Measurements from ENCODE around the gene TRHDE. TPM values are rescaled to one million over a fixed set of nuclear protein-coding genes. Genes with fewer than 3 reads are reported as not detected.

Gene TRHDE
- total RNA-seq, 1 experiment from 2014 or later: not detected

DNA sequence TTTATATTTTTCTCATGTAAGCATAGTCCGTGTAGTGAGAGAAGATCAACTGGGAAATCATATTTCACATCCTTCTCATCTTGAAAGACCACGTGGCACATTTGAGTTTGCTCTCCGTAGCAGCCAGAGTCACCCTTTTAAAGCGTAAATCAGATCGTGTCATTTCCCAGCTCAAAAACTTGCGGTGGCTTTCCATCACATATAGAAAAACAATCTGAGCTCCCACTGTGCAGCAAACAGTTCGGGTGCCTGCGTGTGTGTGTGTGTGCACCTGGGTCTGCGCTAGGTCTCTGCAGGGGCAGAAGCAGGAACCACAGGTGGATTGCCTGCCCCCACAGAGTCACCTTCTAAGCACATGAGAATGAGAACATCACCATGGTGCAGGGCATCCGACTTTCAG lies 338.2 kb downstream of the TRHDE start:
- H3K36me3 Mint-ChIP-seq (ENCODE audit: insufficient read depth, unreplicated experiment): no peaks in the 10 kb centered on the region
- CTCF ChIA-PET: no interaction called here
- H3K4me1 Mint-ChIP-seq (ENCODE audit: insufficient read depth, unreplicated experiment): no peaks in the 10 kb centered on the region
- TF ChIP-seq, protein P1, sequence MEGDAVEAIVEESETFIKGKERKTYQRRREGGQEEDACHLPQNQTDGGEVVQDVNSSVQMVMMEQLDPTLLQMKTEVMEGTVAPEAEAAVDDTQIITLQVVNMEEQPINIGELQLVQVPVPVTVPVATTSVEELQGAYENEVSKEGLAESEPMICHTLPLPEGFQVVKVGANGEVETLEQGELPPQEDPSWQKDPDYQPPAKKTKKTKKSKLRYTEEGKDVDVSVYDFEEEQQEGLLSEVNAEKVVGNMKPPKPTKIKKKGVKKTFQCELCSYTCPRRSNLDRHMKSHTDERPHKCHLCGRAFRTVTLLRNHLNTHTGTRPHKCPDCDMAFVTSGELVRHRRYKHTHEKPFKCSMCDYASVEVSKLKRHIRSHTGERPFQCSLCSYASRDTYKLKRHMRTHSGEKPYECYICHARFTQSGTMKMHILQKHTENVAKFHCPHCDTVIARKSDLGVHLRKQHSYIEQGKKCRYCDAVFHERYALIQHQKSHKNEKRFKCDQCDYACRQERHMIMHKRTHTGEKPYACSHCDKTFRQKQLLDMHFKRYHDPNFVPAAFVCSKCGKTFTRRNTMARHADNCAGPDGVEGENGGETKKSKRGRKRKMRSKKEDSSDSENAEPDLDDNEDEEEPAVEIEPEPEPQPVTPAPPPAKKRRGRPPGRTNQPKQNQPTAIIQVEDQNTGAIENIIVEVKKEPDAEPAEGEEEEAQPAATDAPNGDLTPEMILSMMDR (IDR thresholded peaks at IDR 0.05; ENCODE audit: unreplicated experiment): no peak
- no peak for DNase-seq (ENCODE audit: unreplicated experiment)
- intact Hi-C loops (cut with micrococcal nuclease): no loop called here
- H3K27ac Mint-ChIP-seq (ENCODE audit: low read depth, unreplicated experiment): no peak overlapping the region
- no peaks in the 10 kb centered on the region for H3K9me3 Mint-ChIP-seq (ENCODE audit: unreplicated experiment)
- H3K27me3 Mint-ChIP-seq (ENCODE audit: insufficient read depth, unreplicated experiment): no peaks in the 10 kb centered on the region
- POLR2A ChIA-PET: no interaction called here
- no TSS peak for BruUV-seq (replicated peaks)
- H3K4me3 Mint-ChIP-seq (ENCODE audit: unreplicated experiment): no peak overlapping the region

DNA sequence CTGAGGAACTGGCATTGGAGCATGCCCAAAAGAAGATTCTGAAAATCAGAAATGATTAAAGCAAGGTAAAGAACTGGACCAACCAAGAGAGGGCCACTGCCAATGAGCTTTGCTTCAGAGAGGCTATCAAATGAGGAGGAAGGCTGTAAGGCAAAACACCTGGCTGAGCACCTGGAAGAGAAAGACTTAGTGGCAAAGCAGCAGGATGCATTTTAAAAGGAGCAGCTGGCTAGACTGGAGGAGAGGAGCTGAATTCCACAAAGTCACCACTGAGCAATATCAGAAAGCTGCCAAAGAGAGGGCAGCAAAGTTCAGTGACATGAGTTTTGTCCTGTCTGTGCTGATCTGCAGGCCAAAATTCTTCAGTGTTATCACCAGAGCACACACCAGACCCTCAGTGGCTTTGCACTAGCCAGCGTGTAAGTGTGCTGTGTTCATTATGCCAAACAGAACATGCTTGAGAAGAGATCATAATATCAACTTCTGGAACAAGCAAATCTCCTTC lies 338.7 kb downstream of the TRHDE start:
- CTCF ChIA-PET: no interaction called here
- no peak for DNase-seq (ENCODE audit: unreplicated experiment)
- intact Hi-C loops (cut with micrococcal nuclease): no loop called here
- no peaks in the 10 kb centered on the region for H3K9me3 Mint-ChIP-seq (ENCODE audit: unreplicated experiment)
- no peaks in the 10 kb centered on the region for H3K4me1 Mint-ChIP-seq (ENCODE audit: insufficient read depth, unreplicated experiment)
- TF ChIP-seq, protein P1 (IDR thresholded peaks at IDR 0.05; ENCODE audit: unreplicated experiment): no peak
- POLR2A ChIA-PET: no interaction called here
- no peak overlapping the region for H3K4me3 Mint-ChIP-seq (ENCODE audit: unreplicated experiment)
- H3K27me3 Mint-ChIP-seq (ENCODE audit: insufficient read depth, unreplicated experiment): no peaks in the 10 kb centered on the region
- no peak overlapping the region for H3K27ac Mint-ChIP-seq (ENCODE audit: low read depth, unreplicated experiment)
- H3K36me3 Mint-ChIP-seq (ENCODE audit: insufficient read depth, unreplicated experiment): no peaks in the 10 kb centered on the region
- BruUV-seq (replicated peaks): no TSS peak

DNA sequence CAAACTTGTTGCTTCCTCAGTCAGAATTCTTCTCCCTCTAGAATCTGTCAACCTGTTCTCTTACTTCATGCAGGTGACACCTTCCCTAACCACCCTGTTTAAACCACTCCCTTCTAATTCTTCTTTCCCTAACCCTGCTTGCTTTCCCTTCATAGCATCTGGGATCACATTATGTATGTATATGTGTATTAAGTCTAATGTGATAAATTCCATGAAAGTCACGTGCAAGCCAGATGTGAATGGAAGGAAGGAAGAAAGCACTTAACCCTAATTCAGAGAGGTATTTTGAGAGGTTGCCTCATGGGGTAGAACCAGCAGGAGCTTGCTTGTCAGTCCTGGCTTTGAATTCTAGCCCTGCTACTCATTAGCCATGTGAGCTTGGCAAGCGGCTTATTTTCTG lies 340.0 kb downstream of the TRHDE start:
- BruUV-seq (replicated peaks): no TSS peak
- DNase-seq (ENCODE audit: unreplicated experiment): no peak
- Mint-ChIP-seq H3K27me3 (ENCODE audit: insufficient read depth, unreplicated experiment) (no peaks in the 10 kb centered on the region), H3K4me1 (ENCODE audit: insufficient read depth, unreplicated experiment) (no peaks in the 10 kb centered on the region), H3K27ac (ENCODE audit: low read depth, unreplicated experiment) (no peak overlapping the region), H3K9me3 (ENCODE audit: unreplicated experiment) (no peaks in the 10 kb centered on the region), H3K4me3 (ENCODE audit: unreplicated experiment) (no peak overlapping the region), H3K36me3 (ENCODE audit: insufficient read depth, unreplicated experiment) (no peaks in the 10 kb centered on the region)
- TF ChIP-seq, protein P1 (IDR thresholded peaks at IDR 0.05; ENCODE audit: unreplicated experiment): no peak
- intact Hi-C loops (cut with micrococcal nuclease): no loop called here
- ChIA-PET CTCF (no interaction called here), POLR2A (interaction anchor here (0.7 kb wide), 1 partner anchor 43 kb away, joined by 3 read pairs; no protein-coding TSS in a partner anchor)

DNA sequence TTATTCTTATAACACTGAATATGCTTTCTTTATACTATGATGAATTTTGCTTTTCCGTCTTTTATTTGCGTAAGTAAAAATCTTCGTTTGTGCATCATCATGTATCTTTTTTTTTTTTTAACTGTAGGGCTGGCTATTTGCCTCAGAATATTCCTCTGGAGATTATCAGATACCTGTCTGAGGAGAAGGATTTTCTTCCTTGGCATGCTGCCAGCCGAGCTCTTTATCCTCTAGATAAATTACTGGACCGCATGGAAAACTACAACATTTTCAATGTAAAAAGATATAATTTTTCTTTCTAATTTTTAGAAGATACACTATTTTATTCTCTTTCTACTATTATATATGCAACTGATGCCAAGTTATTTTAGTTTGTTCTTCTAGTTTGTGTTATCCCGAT lies 346.6 kb downstream of the TRHDE start:
- BruUV-seq (replicated peaks): no TSS peak
- POLR2A ChIA-PET: no interaction called here
- no peaks in the 10 kb centered on the region for H3K9me3 Mint-ChIP-seq (ENCODE audit: unreplicated experiment)
- no peaks in the 10 kb centered on the region for H3K36me3 Mint-ChIP-seq (ENCODE audit: insufficient read depth, unreplicated experiment)
- H3K27me3 Mint-ChIP-seq (ENCODE audit: insufficient read depth, unreplicated experiment): no peaks in the 10 kb centered on the region
- H3K4me3 Mint-ChIP-seq (ENCODE audit: unreplicated experiment): no peak overlapping the region
- H3K4me1 Mint-ChIP-seq (ENCODE audit: insufficient read depth, unreplicated experiment): peaks cover 5% of the 10 kb centered on the region
- TF ChIP-seq, protein P1 (IDR thresholded peaks at IDR 0.05; ENCODE audit: unreplicated experiment): no peak
- DNase-seq (ENCODE audit: unreplicated experiment): no peak
- CTCF ChIA-PET: no interaction called here
- intact Hi-C loops (cut with micrococcal nuclease): no loop called here
- H3K27ac Mint-ChIP-seq (ENCODE audit: low read depth, unreplicated experiment): no peak overlapping the region

All from MCF 10A (cell line).